ENCODE results near the gene FAM170A.

The FAM170A gene

GRCh38 chr5:119629339-119629738 is at the start of gene FAM170A:
Gene FAM170A (plus strand): TSS chr5:119629558. CDS start chr5:119629769, 211 bp downstream.
- no peak within 1 kb of the TSS for H3K27ac ChIP-seq
- TF ChIP-seq CTCF (IDR thresholded peaks at IDR 0.05): no peak
- H3K27me3 ChIP-seq (ENCODE audit: control insufficient read depth, insufficient read depth, low read length): no peaks in the 10 kb centered on the region
- H3K36me3 ChIP-seq (ENCODE audit: control insufficient read depth, insufficient read depth, low read length): no peaks in the 10 kb centered on the region
- H3K4me3 ChIP-seq (ENCODE audit: low read depth, low read length): no peak within 1 kb of the TSS
- H3K9me3 ChIP-seq (ENCODE audit: control insufficient read depth, low read length): no peaks in the 10 kb centered on the region
- H3K79me2 ChIP-seq: no peaks in the 10 kb centered on the region
- no peak within 1 kb of the TSS for H3K9ac ChIP-seq
- H2AFZ ChIP-seq: no peak within 1 kb of the TSS
- H3K4me2 ChIP-seq (ENCODE audit: low read length): no peak within 1 kb of the TSS
- H3K4me1 ChIP-seq: no peaks in the 10 kb centered on the region

GRCh38 chr5:119582987-119583386 is 46.4 kb upstream of the FAM170A start:
- no peak for TF ChIP-seq CTCF (IDR thresholded peaks at IDR 0.05)
- H3K27me3 ChIP-seq (ENCODE audit: control insufficient read depth, insufficient read depth, low read length): no peaks in the 10 kb centered on the region
- H3K4me3 ChIP-seq (ENCODE audit: low read depth, low read length): no peak overlapping the region
- H3K79me2 ChIP-seq: no peaks in the 10 kb centered on the region
- H3K27ac ChIP-seq: no peak overlapping the region
- H3K36me3 ChIP-seq (ENCODE audit: control insufficient read depth, insufficient read depth, low read length): no peaks in the 10 kb centered on the region
- H3K4me1 ChIP-seq: no peaks in the 10 kb centered on the region
- no peak overlapping the region for H3K9ac ChIP-seq
- H3K9me3 ChIP-seq (ENCODE audit: control insufficient read depth, low read length): no peaks in the 10 kb centered on the region
- H3K4me2 ChIP-seq (ENCODE audit: low read length): no peak overlapping the region
- no peak overlapping the region for H2AFZ ChIP-seq

- no peak for TF ChIP-seq CTCF (IDR thresholded peaks at IDR 0.05)
These were observed 45.7 kb upstream of the FAM170A start for GRCh38 chr5:119583684-119584083.

GRCh38 chr5:119596046-119596445 is 33.3 kb upstream of the FAM170A start:
- Histone ChIP-seq H3K4me2 (ENCODE audit: low read length) (no peak overlapping the region), H3K27ac (no peak overlapping the region), H3K79me2 (no peaks in the 10 kb centered on the region), H3K9ac (no peak overlapping the region), H3K4me3 (ENCODE audit: low read depth, low read length) (no peak overlapping the region), H3K36me3 (ENCODE audit: control insufficient read depth, insufficient read depth, low read length) (no peaks in the 10 kb centered on the region), H3K27me3 (ENCODE audit: control insufficient read depth, insufficient read depth, low read length) (no peaks in the 10 kb centered on the region), H3K9me3 (ENCODE audit: control insufficient read depth, low read length) (no peaks in the 10 kb centered on the region), H2AFZ (no peak overlapping the region), H3K4me1 (no peaks in the 10 kb centered on the region)
- TF ChIP-seq CTCF (IDR thresholded peaks at IDR 0.05): no peak

More at GRCh38 chr5:119583684-119584083, 45.7 kb upstream of the FAM170A start:
- Histone ChIP-seq H3K36me3 (ENCODE audit: control insufficient read depth, insufficient read depth, low read length) (no peaks in the 10 kb centered on the region), H3K4me2 (ENCODE audit: low read length) (no peak overlapping the region), H3K9me3 (ENCODE audit: control insufficient read depth, low read length) (no peaks in the 10 kb centered on the region), H3K4me3 (ENCODE audit: low read depth, low read length) (no peak overlapping the region), H3K9ac (no peak overlapping the region), H3K27me3 (ENCODE audit: control insufficient read depth, insufficient read depth, low read length) (no peaks in the 10 kb centered on the region), H3K79me2 (no peaks in the 10 kb centered on the region), H3K4me1 (no peaks in the 10 kb centered on the region), H2AFZ (no peak overlapping the region), H3K27ac (no peak overlapping the region)

- Histone ChIP-seq H3K27me3 (ENCODE audit: control insufficient read depth, insufficient read depth, low read length) (no peaks in the 10 kb centered on the region), H3K27ac (no peak overlapping the region), H2AFZ (no peak overlapping the region), H3K9ac (no peak overlapping the region), H3K79me2 (no peaks in the 10 kb centered on the region), H3K36me3 (ENCODE audit: control insufficient read depth, insufficient read depth, low read length) (no peaks in the 10 kb centered on the region), H3K4me2 (ENCODE audit: low read length) (no peak overlapping the region), H3K9me3 (ENCODE audit: control insufficient read depth, low read length) (no peaks in the 10 kb centered on the region), H3K4me3 (ENCODE audit: low read depth, low read length) (no peak overlapping the region), H3K4me1 (no peaks in the 10 kb centered on the region)
- TF ChIP-seq CTCF (IDR thresholded peaks at IDR 0.05): no peak
These were observed 31.5 kb upstream of the FAM170A start for GRCh38 chr5:119597728-119598298.
